Nephron (organoid): ENCODE data around the gene CDKN2B-AS1.

ENCODE experiments used
- H3K27ac Mint-ChIP-seq, 3 experiments: 2 replicates each; pipeline ENCODE4 v1.8.0; 2020; ENCODE audit warnings: mixed read lengths in 3 of 3, mild to moderate bottlenecking in 2 of 3, moderate library complexity in 1 of 3
- H3K27me3 Mint-ChIP-seq: 2 replicates; pipeline ENCODE4 v1.8.0; 2021; ENCODE audit warnings: low read depth, mild to moderate bottlenecking, moderate library complexity, mixed read lengths
- H3K36me3 Mint-ChIP-seq: 2 replicates; pipeline ENCODE4 v1.8.0; 2020; ENCODE audit warnings: low read depth, mixed read lengths
- H3K4me1 Mint-ChIP-seq: 2 replicates; pipeline ENCODE4 v1.8.0; 2020; ENCODE audit warnings: mixed read lengths
- H3K4me3 Mint-ChIP-seq, 3 experiments: 2 replicates each; pipeline ENCODE4 v1.8.0; 2020; ENCODE audit warnings: mild to moderate bottlenecking in 3 of 3, mixed read lengths in 3 of 3, moderate library complexity in 2 of 3
- H3K9me3 Mint-ChIP-seq: 2 replicates; pipeline ENCODE4 v1.8.0; 2020; ENCODE audit warnings: mixed read lengths
- CTCF ChIP-seq, 3 experiments: fragments of 200-600 bp; sonication (generic); IDR thresholded peaks; one replicate each; pipeline ENCODE4 v1.5.0; 2021; ENCODE audit warnings: antibody characterized with exemption in 3 of 3; ENCODE audit not compliant: unreplicated experiment in 3 of 3

The CDKN2B-AS1 gene

GRCh38 chr9:21984101-21984500, 10.5 kb upstream of the CDKN2B-AS1 start:
- H3K27ac Mint-ChIP-seq, result no peak overlapping the region
- no peak overlapping the region for H3K4me3 Mint-ChIP-seq
- TF ChIP-seq CTCF (IDR thresholded peaks at IDR 0.05; ENCODE audit: unreplicated experiment in 3 of 3), result no peak
- H3K9me3 Mint-ChIP-seq, result no peaks in the 10 kb centered on the region
- peaks cover 98% of the 10 kb centered on the region for H3K27me3 Mint-ChIP-seq
- H3K4me1 Mint-ChIP-seq, result no peaks in the 10 kb centered on the region
- no peaks in the 10 kb centered on the region for H3K36me3 Mint-ChIP-seq

- Mint-ChIP-seq H3K4me3 (no peak overlapping the region), H3K27me3 (peaks cover 99% of the 10 kb centered on the region), H3K9me3 (no peaks in the 10 kb centered on the region), H3K27ac (no peak overlapping the region), H3K4me1 (no peaks in the 10 kb centered on the region), H3K36me3 (no peaks in the 10 kb centered on the region)
- no peak for TF ChIP-seq CTCF (IDR thresholded peaks at IDR 0.05; ENCODE audit: unreplicated experiment in 3 of 3)
These were observed 8.5 kb upstream of the CDKN2B-AS1 start for GRCh38 chr9:21985964-21986667.

DNA sequence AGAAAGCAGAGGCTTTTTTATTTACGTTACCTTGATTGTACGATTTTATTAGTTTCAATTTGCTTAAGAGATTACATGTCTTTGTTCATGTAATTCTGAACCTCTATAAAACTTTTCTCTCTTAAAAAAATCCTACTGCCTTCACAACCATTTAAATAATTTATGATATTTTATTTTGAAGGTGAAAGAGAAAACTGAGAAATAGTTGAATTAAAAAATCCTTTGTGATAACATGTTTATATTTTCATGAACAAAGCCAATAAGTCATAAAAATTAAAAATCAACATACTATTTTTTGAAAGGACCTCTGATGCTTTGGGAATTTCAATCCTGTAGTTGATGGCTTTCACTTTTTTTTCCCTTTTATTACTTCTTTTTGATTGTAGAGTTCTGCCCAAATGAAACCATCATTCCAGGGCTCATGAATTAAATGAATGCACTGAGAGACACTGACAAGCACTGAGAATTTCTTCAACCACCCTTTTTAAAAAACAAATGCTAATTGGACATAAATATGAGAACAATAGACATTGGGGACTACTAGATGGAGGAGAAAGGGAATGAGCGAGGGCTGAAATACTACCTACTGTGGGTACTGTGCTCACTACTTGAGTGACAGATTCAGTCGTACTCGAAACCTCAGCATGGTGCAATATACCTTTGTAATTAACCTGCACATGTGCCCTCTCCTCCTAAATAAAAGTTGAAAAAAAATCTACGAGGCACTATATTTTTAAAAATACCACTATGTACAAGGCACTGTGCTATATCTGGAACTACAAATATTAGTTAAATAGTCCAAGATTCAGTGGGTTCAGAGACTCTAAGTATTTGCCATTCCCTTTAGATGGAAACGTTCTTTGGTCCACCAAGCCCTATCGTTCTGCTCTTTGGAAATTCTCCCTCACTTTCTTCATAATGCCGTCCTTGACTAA, 6.3 kb upstream of the CDKN2B-AS1 start:
- no peak for TF ChIP-seq CTCF (IDR thresholded peaks at IDR 0.05; ENCODE audit: unreplicated experiment in 3 of 3)
- Mint-ChIP-seq H3K9me3 (no peaks in the 10 kb centered on the region), H3K27ac (no peak overlapping the region), H3K4me1 (no peaks in the 10 kb centered on the region), H3K27me3 (peaks cover 91% of the 10 kb centered on the region), H3K4me3 (no peak overlapping the region), H3K36me3 (no peaks in the 10 kb centered on the region)

DNA sequence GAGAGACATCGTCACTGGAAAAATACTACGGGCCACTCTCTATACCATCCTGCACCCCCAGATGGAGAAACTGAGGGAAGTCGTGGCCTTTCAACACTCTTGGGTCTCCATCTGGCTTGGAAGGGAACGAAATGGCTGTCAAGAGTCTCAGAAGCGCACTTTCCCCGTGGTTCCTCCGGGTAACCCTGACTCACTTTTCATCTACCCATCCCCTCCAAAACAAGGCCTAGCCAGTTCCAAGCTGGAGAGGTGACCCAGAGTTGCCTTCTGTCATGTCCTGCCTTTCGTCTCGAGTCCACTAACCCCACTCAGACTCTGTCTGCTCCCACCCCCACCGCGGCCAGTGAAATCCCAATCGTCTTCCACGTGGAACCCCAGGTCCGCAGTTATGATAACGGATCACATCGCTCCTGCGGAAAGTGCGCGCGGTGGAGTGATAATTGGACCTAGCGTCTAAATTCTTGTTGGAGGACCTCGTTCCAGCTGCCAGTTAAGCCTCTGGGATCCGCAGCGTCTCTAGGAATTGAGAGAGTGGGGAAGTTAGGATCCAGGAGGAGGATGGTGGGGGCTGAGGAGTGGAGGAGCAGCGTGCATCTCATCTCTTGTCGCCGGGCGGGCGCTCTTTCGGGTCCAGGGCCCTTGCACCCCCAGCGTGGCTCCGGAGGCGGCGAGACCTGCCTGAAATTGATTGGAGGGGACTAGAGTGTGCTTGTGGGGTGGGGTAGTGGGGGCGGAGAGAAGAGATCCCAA, 5.0 kb upstream of the CDKN2B-AS1 start:
- Mint-ChIP-seq H3K9me3 (no peaks in the 10 kb centered on the region), H3K27me3 (peaks cover 89% of the 10 kb centered on the region), H3K27ac (no peak overlapping the region), H3K4me1 (peaks cover under 1% of the 10 kb centered on the region), H3K4me3 (no peak overlapping the region), H3K36me3 (no peaks in the 10 kb centered on the region)
- TF ChIP-seq CTCF (IDR thresholded peaks at IDR 0.05; ENCODE audit: unreplicated experiment in 3 of 3), result no peak

DNA sequence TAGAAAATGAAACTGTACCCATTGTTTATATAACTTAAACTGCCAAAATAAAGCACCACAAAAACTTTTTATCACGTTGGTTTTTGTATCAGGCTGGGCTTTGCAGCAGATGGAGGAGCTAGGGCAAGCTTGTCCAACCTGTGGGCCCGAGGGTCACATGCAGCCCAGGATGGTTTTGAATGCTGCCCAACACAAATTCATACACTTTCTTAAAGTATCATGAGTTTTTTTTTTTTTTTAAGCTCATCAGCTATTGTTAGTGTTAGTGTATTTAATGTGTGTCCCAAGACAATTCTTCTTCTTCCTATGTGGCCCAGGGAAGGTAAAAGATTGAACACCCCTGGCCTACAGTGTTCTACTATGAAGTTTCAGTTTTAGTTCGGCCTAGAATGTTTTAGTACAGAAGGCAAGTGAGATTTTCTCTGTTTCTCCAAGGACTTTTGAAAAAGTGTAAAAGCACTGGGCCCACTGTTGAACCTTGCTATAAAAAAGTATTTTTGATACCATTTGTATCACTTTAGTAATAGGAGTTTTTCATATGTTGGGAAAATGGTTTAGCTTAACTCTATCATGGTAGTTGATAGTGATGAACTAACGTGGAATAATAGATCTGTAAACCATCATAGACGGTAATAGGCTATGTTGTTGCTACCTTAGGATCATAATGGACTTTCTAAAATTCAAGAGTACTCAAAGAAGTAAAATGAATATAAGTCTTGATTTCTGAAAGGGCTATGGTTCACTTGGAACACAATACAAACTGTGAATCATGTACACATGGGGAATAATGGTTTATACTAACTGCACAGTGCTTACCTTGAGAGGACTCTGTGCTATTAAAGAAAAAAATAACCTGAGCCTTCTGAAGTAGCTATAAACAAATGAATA, 3.3 kb upstream of the CDKN2B-AS1 start:
- no peak overlapping the region for H3K4me3 Mint-ChIP-seq
- no peaks in the 10 kb centered on the region for H3K9me3 Mint-ChIP-seq
- TF ChIP-seq CTCF (IDR thresholded peaks at IDR 0.05; ENCODE audit: unreplicated experiment in 3 of 3), result no peak
- peaks cover 8% of the 10 kb centered on the region for H3K4me1 Mint-ChIP-seq
- H3K27ac Mint-ChIP-seq, result no peak overlapping the region
- H3K36me3 Mint-ChIP-seq, result no peaks in the 10 kb centered on the region
- H3K27me3 Mint-ChIP-seq, result peaks cover 89% of the 10 kb centered on the region
